Raji (cell line): Measurements from ENCODE around the gene ZDHHC21.

Experiments used
- POLR2A ChIP-seq: IDR thresholded peaks from 2 replicates; pipeline ENCODE4 v1.6.1; 2011; ENCODE audit warnings: low read depth, low read length, control low read depth; ENCODE audit not compliant: insufficient read depth

ZDHHC21 gene

DNA sequence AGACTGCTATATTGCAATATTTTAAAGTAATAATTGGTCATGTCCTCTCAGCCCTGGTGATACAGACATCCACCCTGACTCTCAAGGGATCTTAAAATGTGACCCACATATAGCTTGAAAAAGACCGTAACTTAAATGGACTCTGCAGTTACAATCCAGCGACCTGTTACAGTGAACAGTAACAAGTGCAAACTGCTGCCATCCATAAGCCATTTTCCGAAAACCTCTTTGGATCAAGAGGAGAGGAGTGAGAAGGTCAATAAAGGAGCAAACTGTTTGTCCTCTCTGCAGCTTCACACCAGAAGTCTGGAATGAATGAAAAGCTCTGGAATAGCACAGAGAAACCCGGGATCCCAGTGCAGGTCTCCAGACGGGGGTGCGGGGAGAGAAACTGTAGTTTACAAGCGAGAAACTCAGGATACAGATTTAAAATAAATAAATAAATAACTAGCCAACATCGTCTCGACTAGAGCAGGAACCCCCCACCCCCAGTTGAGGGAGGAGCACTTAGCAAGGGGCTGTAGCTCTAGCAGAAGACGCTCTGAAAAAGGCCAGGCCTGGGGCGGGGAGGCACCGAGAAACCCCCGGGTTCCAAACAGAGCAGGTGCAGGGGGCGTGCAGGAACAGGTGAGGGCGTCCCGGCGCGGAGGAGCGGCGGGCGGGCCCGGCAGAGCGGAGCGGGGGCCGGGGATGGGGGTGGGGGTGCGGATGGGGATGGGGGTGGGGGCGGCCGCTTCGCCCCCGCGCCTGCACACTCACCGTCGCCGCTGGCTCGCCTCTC, 572 bp downstream of the ZDHHC21 start:
- TF ChIP-seq POLR2A = no peak

DNA sequence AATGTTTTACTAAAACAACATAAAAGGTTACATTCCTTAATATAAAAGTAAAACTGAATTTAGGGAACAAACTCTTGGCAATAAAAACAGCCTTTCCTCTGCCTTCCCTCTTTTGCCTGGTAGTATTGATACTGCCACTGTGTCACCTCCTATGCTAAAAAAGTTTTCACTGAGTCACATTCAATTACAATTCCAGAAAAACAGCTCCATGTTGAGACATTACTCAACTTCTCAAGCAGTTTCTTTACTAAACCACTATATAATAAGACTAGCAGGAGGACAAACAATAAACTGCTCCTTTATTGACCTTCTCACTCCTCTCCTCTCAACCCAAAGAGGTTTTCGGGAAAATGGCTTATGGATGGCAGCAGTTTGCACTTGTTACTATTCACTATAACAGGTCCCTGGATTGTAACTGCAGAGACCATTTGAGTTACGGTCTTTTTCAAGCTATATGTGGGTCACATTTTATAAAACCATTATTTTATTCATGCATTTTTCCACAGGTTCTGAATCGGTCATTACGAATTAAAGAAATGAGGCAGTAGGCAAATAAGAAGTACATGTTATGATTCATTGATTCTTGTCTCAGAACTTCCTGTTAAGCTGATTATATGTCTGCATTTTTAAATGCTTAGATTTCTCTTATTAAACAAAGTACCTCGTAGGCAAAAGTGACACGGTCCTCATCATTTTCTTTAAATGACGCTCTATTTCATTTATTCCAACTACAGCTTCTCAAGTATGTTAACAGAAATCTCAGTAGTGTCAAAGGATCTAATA, 2.1 kb downstream of the ZDHHC21 start:
- TF ChIP-seq POLR2A = no peak

DNA sequence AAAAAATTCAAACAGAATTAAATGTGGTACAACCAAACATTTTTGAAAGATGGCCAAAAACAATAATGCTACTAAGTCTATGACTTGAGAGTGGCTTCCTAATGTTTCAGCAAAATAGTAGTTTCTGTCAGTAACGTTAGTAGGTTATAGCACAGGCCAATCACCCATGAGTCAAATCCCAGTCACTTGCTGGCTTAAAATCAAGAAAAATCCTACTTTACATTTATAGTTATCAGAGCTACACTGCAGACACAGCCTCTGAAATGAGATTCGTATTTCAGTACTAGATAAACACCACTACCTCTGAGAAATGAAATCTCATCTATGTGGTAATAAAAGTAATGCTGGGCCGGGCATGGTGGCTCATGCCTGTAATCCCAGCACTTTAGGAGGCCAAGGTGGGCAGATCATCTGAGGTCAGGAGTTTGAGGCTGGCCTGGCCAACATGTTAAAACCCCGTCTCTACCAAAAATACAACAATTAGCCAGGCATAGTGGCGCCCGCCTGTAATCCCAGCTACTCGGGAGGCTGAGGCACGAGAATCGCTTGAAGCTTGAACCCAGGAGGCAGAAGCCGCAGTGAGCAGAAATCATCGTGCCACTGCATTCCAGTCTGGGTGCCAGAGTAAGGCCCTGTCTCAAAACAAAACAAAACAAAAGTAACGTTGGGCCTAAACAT, 6.1 kb downstream of the ZDHHC21 start:
- TF ChIP-seq POLR2A = no peak

DNA sequence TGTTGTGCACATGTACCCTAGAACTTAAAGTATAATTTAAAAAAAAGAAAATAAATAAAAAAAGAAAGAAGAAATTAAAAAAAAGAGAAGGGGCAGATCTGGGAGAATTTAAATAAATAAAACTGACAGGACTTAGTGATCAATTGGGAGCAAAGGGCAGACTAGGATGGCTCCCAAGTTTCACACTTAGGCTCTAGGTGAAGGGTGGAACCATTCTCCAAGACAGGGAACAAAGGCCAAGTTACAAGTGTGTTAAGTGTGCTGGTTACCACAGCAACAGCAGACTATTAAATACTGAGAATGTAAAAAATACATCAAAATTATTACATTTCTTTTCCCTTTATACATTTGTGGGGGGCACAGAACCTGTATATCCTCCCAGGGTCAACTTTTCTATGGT, 7.1 kb downstream of the ZDHHC21 start:
- TF ChIP-seq POLR2A = no peak

DNA sequence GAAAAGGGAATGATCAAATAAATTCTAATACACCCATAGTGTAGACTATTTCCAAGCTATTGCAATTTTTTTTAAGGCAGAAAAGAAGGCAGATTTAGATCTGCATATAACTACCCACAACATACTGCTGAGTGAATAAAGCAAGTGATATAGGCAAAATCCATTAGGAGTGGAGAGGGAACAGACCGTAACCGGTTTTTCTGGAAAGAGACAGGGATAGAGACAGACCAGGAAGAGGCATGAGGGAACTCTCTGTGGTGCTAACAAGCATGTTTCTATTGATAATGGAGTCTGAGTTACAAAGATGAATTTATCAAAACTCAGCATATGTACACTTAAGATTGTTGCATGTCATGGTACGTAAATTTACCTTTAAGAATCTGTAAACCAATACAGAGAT, 14.5 kb downstream of the ZDHHC21 start:
- no peak for TF ChIP-seq POLR2A

DNA sequence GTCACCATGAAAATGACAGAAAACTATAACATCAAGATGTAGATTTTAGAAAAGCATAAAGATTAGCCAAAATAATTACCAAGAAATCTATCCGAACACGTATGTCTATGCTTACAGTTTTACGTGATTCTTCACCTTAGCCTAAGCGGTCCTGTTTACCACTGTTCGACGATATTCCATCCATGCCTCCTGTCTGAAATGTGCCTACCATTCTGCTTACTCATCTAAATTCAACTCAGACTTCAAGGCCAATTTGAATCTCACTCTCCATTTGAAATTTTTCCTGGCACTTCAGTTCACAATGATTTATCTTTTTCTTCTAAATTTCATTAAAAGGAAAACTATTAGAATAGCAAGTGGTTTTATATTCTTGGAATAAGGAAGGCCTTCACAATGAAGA, 15.4 kb downstream of the ZDHHC21 start:
- TF ChIP-seq POLR2A = no peak

DNA sequence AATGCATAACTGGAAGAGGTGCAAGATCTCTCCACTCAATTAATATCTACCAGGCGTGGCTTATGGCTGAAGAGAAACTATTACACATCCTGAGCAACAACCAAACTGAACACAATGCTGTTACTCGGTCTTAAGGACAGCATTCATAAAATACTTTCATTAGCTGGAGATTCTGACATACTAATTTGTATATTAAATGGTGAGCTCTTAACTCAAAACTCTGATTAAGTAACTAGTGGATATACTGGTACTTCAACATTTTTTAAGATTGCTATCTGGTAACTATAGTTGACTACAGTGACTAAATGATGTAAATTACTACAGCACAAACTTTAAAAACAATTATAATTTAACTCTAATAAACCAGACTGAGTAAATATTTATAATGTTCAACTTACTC, 15.8 kb downstream of the ZDHHC21 start:
- TF ChIP-seq POLR2A = no peak

DNA sequence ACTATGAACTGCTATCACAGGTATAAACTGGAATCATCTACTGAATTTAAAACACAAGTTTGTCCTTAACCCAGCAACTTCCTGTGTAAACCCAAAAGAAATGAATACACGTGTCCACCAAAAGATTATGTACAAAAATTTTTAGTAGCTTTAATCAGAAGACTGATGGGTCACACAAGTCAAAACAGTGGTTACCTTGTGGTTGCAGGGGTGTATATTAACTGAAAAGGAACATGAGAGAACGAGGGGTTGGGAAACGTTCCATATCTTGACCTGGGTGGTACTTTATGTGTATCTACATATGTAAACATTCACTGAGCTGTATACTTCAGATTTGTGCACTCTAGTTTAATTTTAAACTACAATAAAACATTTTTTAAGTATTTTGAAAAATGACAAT, 18.6 kb downstream of the ZDHHC21 start:
- TF ChIP-seq POLR2A = no peak

DNA sequence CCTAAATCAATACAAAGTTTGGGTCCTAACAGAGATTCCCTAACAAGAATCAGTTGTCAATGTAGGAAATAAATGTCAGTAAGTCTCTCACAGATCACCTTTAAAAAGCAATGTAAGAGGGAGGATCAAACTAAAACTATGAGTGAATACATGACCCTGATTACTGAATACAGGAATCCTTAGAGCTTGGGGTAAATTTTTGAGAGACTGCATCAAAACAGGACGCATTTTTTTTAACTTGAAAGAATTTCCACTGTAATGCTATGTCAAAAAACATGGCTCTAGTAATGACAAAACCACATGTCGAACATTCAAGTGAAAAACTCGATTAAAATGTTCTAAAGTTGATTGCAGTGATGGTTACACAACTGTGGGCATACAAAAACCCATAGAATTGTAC, 21.9 kb downstream of the ZDHHC21 start:
- TF ChIP-seq POLR2A = no peak

DNA sequence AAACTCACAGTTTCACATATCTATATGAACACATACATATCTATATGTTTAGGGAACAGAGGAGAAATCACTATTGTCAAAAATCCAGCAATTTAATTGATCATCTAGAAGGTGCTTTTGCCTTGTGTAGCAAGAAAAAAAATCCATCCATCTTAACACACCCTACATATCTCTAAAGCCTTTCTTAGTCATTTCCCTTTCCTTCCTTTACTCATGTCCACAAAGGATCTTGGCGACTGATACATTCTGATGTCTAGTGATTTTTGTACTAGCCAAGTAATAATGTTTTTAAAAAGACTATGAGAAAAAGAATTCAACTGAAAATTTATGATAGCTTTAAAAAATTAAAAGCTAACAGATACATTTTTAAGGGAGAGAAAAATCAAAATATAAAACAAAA, 22.5 kb downstream of the ZDHHC21 start:
- TF ChIP-seq POLR2A = no peak

DNA sequence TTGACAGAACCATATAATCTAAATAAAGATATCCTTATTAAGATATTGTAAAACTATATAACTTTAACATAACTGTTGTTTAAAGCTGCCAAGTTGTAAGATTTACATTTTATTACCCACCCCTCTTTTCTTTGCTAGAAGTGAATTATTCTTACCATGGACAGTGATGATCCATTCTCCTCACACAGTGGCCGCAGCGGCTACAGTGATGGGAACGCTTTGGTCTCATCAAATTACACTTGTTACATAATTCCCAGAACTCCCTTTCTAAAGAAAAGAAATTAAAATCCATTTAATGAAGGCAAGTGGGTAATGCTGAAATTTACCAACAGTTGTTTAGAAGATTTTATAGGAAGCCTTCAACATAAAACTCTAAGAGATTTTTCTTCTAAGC, 31.2 kb downstream of the ZDHHC21 start:
- no peak for TF ChIP-seq POLR2A

DNA sequence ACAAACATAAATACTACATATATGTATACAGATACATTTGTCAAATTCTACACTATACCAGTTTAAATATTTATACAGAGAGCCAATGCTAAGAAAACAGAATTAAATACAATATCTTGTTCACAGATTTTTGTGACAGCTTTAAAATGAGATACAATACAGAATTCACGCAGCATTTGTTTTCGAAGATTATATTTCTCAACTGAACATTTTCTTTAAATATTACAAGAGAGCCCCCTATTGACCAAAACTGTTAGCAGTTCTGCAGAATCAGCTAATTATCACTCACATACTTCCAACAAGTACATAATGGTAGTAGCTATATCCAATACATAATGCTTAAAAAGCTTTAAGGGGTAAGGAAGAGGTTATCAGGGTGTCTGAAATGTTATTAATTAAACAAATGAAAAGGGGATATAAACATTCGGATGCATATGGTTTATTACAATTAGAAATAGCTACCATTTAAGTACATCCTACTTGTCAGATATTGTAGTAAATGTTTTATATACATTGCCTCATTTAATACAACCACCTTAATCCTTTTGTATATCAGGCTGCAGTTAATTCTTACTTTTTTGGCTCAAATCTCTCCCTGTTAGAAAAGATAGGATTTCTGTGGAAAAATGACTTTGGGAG, 31.7 kb downstream of the ZDHHC21 start:
- TF ChIP-seq POLR2A = no peak

DNA sequence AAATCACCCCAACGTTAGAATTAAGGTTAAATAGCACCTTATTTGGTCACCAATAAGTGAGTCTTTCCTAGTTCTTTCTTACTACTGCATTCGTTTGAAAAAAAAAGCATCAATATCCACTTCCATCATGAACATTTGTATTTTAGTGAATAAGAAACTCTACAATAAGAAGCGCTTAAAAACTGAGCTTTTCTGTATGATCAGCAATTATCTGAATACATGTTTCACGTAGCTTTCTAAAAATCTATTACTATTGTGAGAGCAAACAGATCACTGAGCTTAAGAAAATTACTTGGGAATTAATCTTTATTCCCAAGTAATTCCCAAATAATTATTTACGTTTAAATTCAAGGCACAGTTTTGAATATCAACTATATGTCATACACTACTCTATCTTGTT, 32.5 kb downstream of the ZDHHC21 start:
- no peak for TF ChIP-seq POLR2A

DNA sequence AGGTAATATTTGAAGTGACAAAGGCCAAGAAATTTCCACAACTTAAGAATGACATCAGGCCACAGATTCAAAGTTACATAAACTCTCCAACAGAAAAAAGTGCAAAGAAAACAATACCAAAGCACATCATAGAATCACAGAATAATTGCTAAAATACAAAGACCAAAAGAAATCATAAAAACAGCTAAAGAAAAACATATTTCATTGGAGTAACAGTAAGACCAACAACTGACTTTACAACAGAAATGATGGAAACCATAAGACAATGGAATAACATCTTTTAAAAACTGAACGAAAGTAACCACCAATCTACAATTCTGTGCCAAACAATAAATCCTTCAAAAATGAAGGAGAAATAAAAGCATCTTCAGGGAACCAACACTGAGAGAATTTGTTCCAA, 38.3 kb downstream of the ZDHHC21 start:
- TF ChIP-seq POLR2A = no peak

DNA sequence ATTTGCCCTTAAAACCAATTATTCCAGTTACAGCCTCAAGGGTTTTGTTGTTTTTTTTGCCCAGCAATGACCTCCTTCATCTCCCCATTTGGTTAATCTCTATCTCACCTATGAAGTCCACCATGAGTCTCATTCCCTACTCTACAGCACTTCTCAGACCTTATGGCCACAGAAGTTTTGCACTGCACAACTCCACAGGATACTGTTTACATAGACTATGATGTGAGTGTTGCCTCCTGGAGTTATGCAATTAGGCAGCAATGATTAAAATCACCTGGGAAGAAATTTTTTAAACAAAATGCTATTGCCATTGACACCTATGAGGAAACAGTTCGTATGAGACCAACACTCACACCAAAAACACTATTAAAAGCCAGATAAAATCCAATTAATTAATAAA, 39.7 kb downstream of the ZDHHC21 start:
- TF ChIP-seq POLR2A = no peak
